Lung (tissue), 16 donors: Measurements from ENCODE around the gene HERPUD2. TPM values are rescaled to one million over a fixed set of nuclear protein-coding genes. Genes with fewer than 3 reads are reported as not detected.

ENCODE experiments used
- ATAC-seq: fragments of 200-7000 bp; cut with Tn5 transposase; one replicate; pipeline ENCODE4 v1.9.1; 2020; ENCODE audit warnings: moderate number of reproducible peaks; ENCODE audit not compliant: insufficient read depth, low FRiP score
- DNase-seq, 3 donors: peaks; one replicate each; pipeline ENCODE4 v3.0.0-alpha.2; 2013 to 2017
- H3K27ac ChIP-seq, 2 donors: one replicate each; pipeline ENCODE4 v1.5.1; 2013; ENCODE audit warnings: mild to moderate bottlenecking in 2 of 2, moderate library complexity in 2 of 2, control low read depth in 1 of 2, inconsistent platforms in 1 of 2, low read depth in 1 of 2, low read length in 1 of 2
- H3K27me3 ChIP-seq, 3 donors: one replicate each; pipeline ENCODE4 v1.5.1; 2013; ENCODE audit warnings: low read length in 2 of 3; ENCODE audit not compliant: control insufficient read depth in 3 of 3, insufficient read depth in 3 of 3
- H3K36me3 ChIP-seq, 4 donors: one replicate each; pipeline ENCODE4 v1.5.1; 2013; ENCODE audit warnings: low read length in 4 of 4, mild to moderate bottlenecking in 1 of 4, moderate library complexity in 1 of 4; ENCODE audit not compliant: control insufficient read depth in 4 of 4, insufficient read depth in 4 of 4
- H3K4me1 ChIP-seq, 5 donors: one replicate each; pipeline ENCODE4 v1.5.1; 2013; ENCODE audit warnings: low read length in 5 of 5, mild to moderate bottlenecking in 2 of 5, moderate library complexity in 1 of 5; ENCODE audit not compliant: control insufficient read depth in 5 of 5, insufficient read depth in 5 of 5
- H3K4me3 ChIP-seq: one replicate; pipeline ENCODE4 v1.5.1; 2013; ENCODE audit warnings: mild to moderate bottlenecking, control low read depth, moderate library complexity
- H3K9ac ChIP-seq, 2 donors: one replicate each; pipeline ENCODE4 v1.5.1; 2013; ENCODE audit warnings: low read length in 2 of 2, control low read depth in 1 of 2; ENCODE audit not compliant: insufficient read depth in 1 of 2
- H3K9me3 ChIP-seq, 4 donors: one replicate each; pipeline ENCODE4 v1.5.1; 2013; ENCODE audit warnings: low read length in 3 of 4, mild to moderate bottlenecking in 1 of 4, moderate library complexity in 1 of 4; ENCODE audit not compliant: control insufficient read depth in 4 of 4, insufficient read depth in 3 of 4
- CTCF ChIP-seq: IDR thresholded peaks from 2 replicates; pipeline ENCODE4 v1.5.1; 2012; ENCODE audit warnings: mild to moderate bottlenecking; ENCODE audit errors: control extremely low read depth, extremely low read depth
- WGBS, 2 donors: extraction: QIAGEN DNeasy Blood & Tissue Kit; methylation state at CpG; one replicate each; pipeline ENCODE4 v1.1.7; 2013; 5-methylcytosine and 5-hydroxymethylcytosine counted together
- long read RNA-seq, 5 donors: transcript quantifications; one replicate each; lab custom pipeline, GENCODE V29; 2026
- polyA plus RNA-seq, 2 donors: library from polyadenylated mRNA; stranded (reverse); fragments of 200-250 nt; gene quantifications; one replicate each; pipeline ENCODE4 v1.2.1, GENCODE V29; 2013
- total RNA-seq, 2 donors: library from RNA; depleted of rRNA in 1 of 2; stranded (reverse); fragments of >200 nt in 1 of 2; gene quantifications; one replicate each; pipeline ENCODE4 v1.2.1, GENCODE V29; 2014 to 2021
- donor health status: control.
- donor health status: control.
- donor health status: Bipolar disorder and iron deficiency.
- donor health status: healthy.
- donor health status: DM: yes; HTN: yes; CAD: no.

The HERPUD2 gene
- 10 to 100 TPM; 24.7 to 32.2 TPM for total RNA-seq
- 10 to 100 TPM; 10.4 to 18.9 TPM for polyA plus RNA-seq
- long read RNA-seq, donor 1, partial matches to known transcripts: 0 of 4 reads
- long read RNA-seq, donor 1, other reads (novel, unspliced or antisense): 0 of 4 reads
- long read RNA-seq, donor 2, partial matches to known transcripts: 8 of 9 reads
- long read RNA-seq, donor 2, other reads (novel, unspliced or antisense): 0 of 9 reads
- long read RNA-seq, donor 3, partial matches to known transcripts: 0 of 1 reads
- long read RNA-seq, donor 3, other reads (novel, unspliced or antisense): 0 of 1 reads
- long read RNA-seq, donor 4, partial matches to known transcripts: 52 of 53 reads
- long read RNA-seq, donor 4, other reads (novel, unspliced or antisense): 0 of 53 reads
- long read RNA-seq, donor 5, transcript HERPUD2-202 (8 exons, 3,057 nt): major isoform, 5 of 21 reads
- long read RNA-seq, donor 5, partial matches to known transcripts: 16 of 21 reads
- long read RNA-seq, donor 5, other reads (novel, unspliced or antisense): 0 of 21 reads

- Histone ChIP-seq H3K4me1 (peaks cover 0 to 37% (median 11%) of the 10 kb centered on the region in 5 donors), H3K36me3 (peaks cover 0 to 6% (median 1%) of the 10 kb centered on the region in 4 donors), H3K9me3 (no peaks in the 10 kb centered on the region), H3K27me3 (no peaks in the 10 kb centered on the region), H3K9ac (peak within 1 kb of the TSS; percentile 65 to 77), H3K4me3 (peak within 1 kb of the TSS; percentile 80), H3K27ac (peak within 1 kb of the TSS; percentile 96 to 98)
- WGBS, 2 donors: 0% methylated on average over 64 to 68 of the region's 68 CpGs
- peak; percentile 95 for ATAC-seq
- DNase-seq: peak; percentile 93 to 96 (median 94)
- TF ChIP-seq CTCF: no peak
Observed at GRCh38 chr7:35694784-35695472, at the start of gene HERPUD2. TSS of gene HERPUD2 (minus strand) at chr7:35695135. CDS start at chr7:35694330, 805 bp downstream.

GRCh38 chr7:35738889-35739288, 44.0 kb upstream of the HERPUD2 start:
- Histone ChIP-seq H3K27me3 (no peaks in the 10 kb centered on the region), H3K9ac (no peak overlapping the region), H3K36me3 (no peaks in the 10 kb centered on the region), H3K27ac (no peak overlapping the region), H3K4me3 (no peak overlapping the region), H3K9me3 (no peaks in the 10 kb centered on the region), H3K4me1 (no peaks in the 10 kb centered on the region)
- DNase-seq (no peak), ATAC-seq (no peak)
- 91 to 95% methylated on average over 3 of the region's 3 CpGs for WGBS, 2 donors
- no peak for TF ChIP-seq CTCF

- H3K27me3 ChIP-seq: no peaks in the 10 kb centered on the region
- no peaks in the 10 kb centered on the region for H3K4me1 ChIP-seq
- no peak for DNase-seq
- TF ChIP-seq CTCF: no peak
- H3K36me3 ChIP-seq: no peaks in the 10 kb centered on the region
- no peak overlapping the region for H3K27ac ChIP-seq
- no peaks in the 10 kb centered on the region for H3K9me3 ChIP-seq
- 74 to 100% methylated on average over 1 of the region's 1 CpG for WGBS, 2 donors
- ATAC-seq: peak; percentile 27
- H3K4me3 ChIP-seq: no peak overlapping the region
- no peak overlapping the region for H3K9ac ChIP-seq
Observed at GRCh38 chr7:35736725-35737124, 41.8 kb upstream of the HERPUD2 start.
